HL-60 (cell line): ENCODE data around the gene ENOX1.

Experiments
- DNase-seq, 2 experiments: peaks; one replicate each; pipeline ENCODE4 v3.0.0-alpha.2; 2010 to 2020; ENCODE audit warnings: low read depth in 1 of 2, low spot score in 1 of 2
- H3K27ac ChIP-seq: fragments of 250-450 bp; sonication (Bioruptor Pico); replicated peaks from 2 replicates; pipeline ENCODE4 v1.5.1; 2020; ENCODE audit warnings: mild to moderate bottlenecking, moderate library complexity
- H3K27me3 ChIP-seq: fragments of 250-450 bp; sonication (Bioruptor Pico); 2 replicates; pipeline ENCODE4 v1.5.1; 2021; ENCODE audit warnings: mild to moderate bottlenecking, moderate library complexity; ENCODE audit not compliant: insufficient read depth, poor library complexity, severe bottlenecking
- H3K4me3 ChIP-seq: replicated peaks from 2 replicates; pipeline ENCODE4 v1.5.1; 2011; ENCODE audit warnings: mild to moderate bottlenecking, control low read depth, low read length; ENCODE audit not compliant: insufficient read depth
- CTCF ChIP-seq: IDR thresholded peaks from one replicate; pipeline ENCODE4 v1.5.1; 2011; ENCODE audit warnings: low read length, control low read depth, inconsistent platforms; ENCODE audit not compliant: insufficient read depth
- GABPA ChIP-seq: IDR thresholded peaks from 2 replicates; pipeline ENCODE4 v1.6.1; 2012; ENCODE audit warnings: low read depth
- POLR2AphosphoS5 ChIP-seq: IDR thresholded peaks from 2 replicates; pipeline ENCODE4 v1.6.1; 2012; ENCODE audit warnings: low read depth
- REST ChIP-seq: IDR thresholded peaks from 2 replicates; pipeline ENCODE4 v1.6.1; 2012; ENCODE audit warnings: low read depth; ENCODE audit not compliant: insufficient replicate concordance
- SPI1 ChIP-seq: IDR thresholded peaks from 2 replicates; pipeline ENCODE4 v1.6.1; 2012; ENCODE audit warnings: low read depth, mild to moderate bottlenecking, borderline replicate concordance

Gene ENOX1

GRCh38 chr13:43694146-43694664 lies 92.6 kb downstream of the ENOX1 start:
- no peak for DNase-seq
- no peaks in the 10 kb centered on the region for H3K27me3 ChIP-seq
- TF ChIP-seq SPI1 (no peak), GABPA (no peak), REST (no peak), POLR2AphosphoS5 (no peak), CTCF (no peak)
- no peak overlapping the region for H3K4me3 ChIP-seq
- no peak overlapping the region for H3K27ac ChIP-seq

GRCh38 chr13:43693639-43694038 lies 93.1 kb downstream of the ENOX1 start:
- no peak for TF ChIP-seq SPI1
- TF ChIP-seq GABPA = no peak
- TF ChIP-seq CTCF = no peak
- TF ChIP-seq POLR2AphosphoS5 = no peak
- TF ChIP-seq REST = no peak
- Histone ChIP-seq H3K27ac (no peak overlapping the region), H3K4me3 (no peak overlapping the region), H3K27me3 (no peaks in the 10 kb centered on the region)
- no peak for DNase-seq

- DNase-seq = no peak
- H3K4me3 ChIP-seq = no peak overlapping the region
- H3K27me3 ChIP-seq = no peaks in the 10 kb centered on the region
- TF ChIP-seq GABPA (no peak), CTCF (no peak), SPI1 (no peak), REST (no peak), POLR2AphosphoS5 (no peak)
- H3K27ac ChIP-seq = no peak overlapping the region
These were observed 98.4 kb downstream of the ENOX1 start for GRCh38 chr13:43688227-43688907.
